HEK293 (cell line): ENCODE results near the gene SLC6A4.

ENCODE experiments used
- CTCF ChIA-PET: fragments of 350-600 bp; formaldehyde crosslinking; extraction: SDS; loops from one replicate; lab custom pipeline; 2021; ENCODE audit warnings: antibody characterized with exemption; lab: Yijun Ruan, JAX
- POLR2A ChIA-PET: fragments of 300-600 bp; formaldehyde crosslinking; extraction: SDS; loops from one replicate; lab custom pipeline; 2020; ENCODE audit warnings: antibody characterized with exemption, inconsistent platforms; lab: Yijun Ruan, JAX
- H3K27ac ChIP-seq: fragments of 200-500 bp; sonication (Bioruptor generic); 2 replicates; pipeline ENCODE4 v1.5.1; 2014; ENCODE audit warnings: low read depth, low read length, control low read depth, inconsistent platforms; ENCODE audit errors: extremely low read depth
- H3K36me3 ChIP-seq, 2 experiments: fragments of 200-500 bp in 1 of 2; sonication (Bioruptor generic) in 1 of 2; 1 replicate in 1 of 2; 2 replicates in 1 of 2; pipeline ENCODE4 v1.5.1; 2014 to 2017; ENCODE audit warnings: inconsistent platforms in 2 of 2, low read length in 2 of 2; ENCODE audit not compliant: control insufficient read depth in 2 of 2, insufficient read depth in 1 of 2
- H3K4me1 ChIP-seq: fragments of 200-500 bp; sonication (Bioruptor generic); 2 replicates; pipeline ENCODE4 v1.5.1; 2014; ENCODE audit warnings: mild to moderate bottlenecking, low read length, inconsistent platforms; ENCODE audit not compliant: control insufficient read depth, insufficient read depth
- H3K4me3 ChIP-seq: 2 replicates; pipeline ENCODE4 v1.5.1; 2011; ENCODE audit warnings: low read depth, mild to moderate bottlenecking, control low read depth, low read length, moderate library complexity
- H3K9me3 ChIP-seq: fragments of 200-500 bp; sonication (Bioruptor generic); 2 replicates; pipeline ENCODE4 v1.5.1; 2014; ENCODE audit warnings: low read depth, low read length, inconsistent platforms; ENCODE audit not compliant: control insufficient read depth, insufficient read depth
- ELK4 ChIP-seq: IDR thresholded peaks from 2 replicates; pipeline ENCODE4 v1.6.1; 2011; ENCODE audit warnings: mild to moderate bottlenecking, low read depth, low read length, borderline replicate concordance
- HOXA7 ChIP-seq: sonication (generic); formaldehyde crosslinking; IDR thresholded peaks from 2 replicates; pipeline ENCODE4 v1.8.1; 2022; ENCODE audit warnings: missing genetic modification reagents, borderline replicate concordance
- OSR2 ChIP-seq: fragments of 450-650 bp; formaldehyde crosslinking; IDR thresholded peaks from 2 replicates; pipeline ENCODE4 v1.5.1; 2016; ENCODE audit warnings: missing biosample characterization, missing genetic modification characterization
- PBX3 ChIP-seq: sonication (generic); formaldehyde crosslinking; IDR thresholded peaks from 2 replicates; pipeline ENCODE4 v1.8.1; 2022; ENCODE audit warnings: mild to moderate bottlenecking, moderate library complexity, missing genetic modification reagents
- PRDM4 ChIP-seq: fragments of 450-650 bp; formaldehyde crosslinking; IDR thresholded peaks from 2 replicates; pipeline ENCODE4 v1.5.1; 2017; ENCODE audit warnings: missing biosample characterization, missing genetic modification characterization
- SCRT1 ChIP-seq: fragments of 450-650 bp; formaldehyde crosslinking; IDR thresholded peaks from 2 replicates; pipeline ENCODE4 v1.5.1; 2016; ENCODE audit warnings: missing biosample characterization, missing genetic modification characterization, borderline replicate concordance
- SP2 ChIP-seq: fragments of 450-650 bp; formaldehyde crosslinking; IDR thresholded peaks from 2 replicates; pipeline ENCODE4 v1.5.1; 2016; ENCODE audit warnings: missing biosample characterization, missing genetic modification characterization
- SP3 ChIP-seq: fragments of 450-650 bp; formaldehyde crosslinking; IDR thresholded peaks from 2 replicates; pipeline ENCODE4 v1.5.1; 2016; ENCODE audit warnings: missing biosample characterization, missing genetic modification characterization
- TSHZ1 ChIP-seq: fragments of 450-650 bp; formaldehyde crosslinking; IDR thresholded peaks from 2 replicates; pipeline ENCODE4 v1.5.1; 2016; ENCODE audit warnings: missing biosample characterization, missing genetic modification characterization, borderline replicate concordance
- ZBTB1 ChIP-seq: fragments of 450-650 bp; formaldehyde crosslinking; IDR thresholded peaks from 2 replicates; pipeline ENCODE4 v1.5.1; 2016; ENCODE audit warnings: missing biosample characterization, missing genetic modification characterization
- ZBTB26 ChIP-seq: fragments of 450-650 bp; formaldehyde crosslinking; optimal IDR thresholded peaks from 2 replicates; pipeline ENCODE3; 2016; ENCODE audit warnings: missing biosample characterization, mild to moderate bottlenecking, missing genetic modification characterization
- ZBTB48 ChIP-seq: fragments of 450-650 bp; formaldehyde crosslinking; IDR thresholded peaks from 2 replicates; pipeline ENCODE4 v1.5.1; 2016; ENCODE audit warnings: missing biosample characterization, missing genetic modification characterization
- ZNF157 ChIP-seq: fragments of 450-650 bp; formaldehyde crosslinking; IDR thresholded peaks from 2 replicates; pipeline ENCODE4 v1.5.1; 2016; ENCODE audit warnings: missing biosample characterization, missing genetic modification characterization
- ZNF23 ChIP-seq: fragments of 450-650 bp; formaldehyde crosslinking; IDR thresholded peaks from 2 replicates; pipeline ENCODE4 v1.5.1; 2016; ENCODE audit warnings: missing biosample characterization, missing genetic modification characterization, borderline replicate concordance
- ZNF274 ChIP-seq, 2 experiments: fragments of 200-500 bp in 1 of 2; fragments of 450-650 bp in 1 of 2; sonication (Bioruptor generic) in 1 of 2; formaldehyde crosslinking in 1 of 2; IDR thresholded peaks; 2 replicates each; pipeline versions ENCODE4 v1.5.1 to v1.6.1; 2014 to 2016; ENCODE audit warnings: borderline replicate concordance in 1 of 2, inconsistent platforms in 1 of 2, low read length in 1 of 2, missing biosample characterization in 1 of 2, missing genetic modification characterization in 1 of 2
- ZNF311 ChIP-seq: fragments of 450-650 bp; formaldehyde crosslinking; IDR thresholded peaks from 2 replicates; pipeline ENCODE4 v1.5.1; 2017; ENCODE audit warnings: missing biosample characterization, missing genetic modification characterization, borderline replicate concordance
- ZNF335 ChIP-seq: fragments of 450-650 bp; formaldehyde crosslinking; conservative IDR thresholded peaks from 2 replicates; pipeline ENCODE4 v1.5.1; 2016; ENCODE audit warnings: missing biosample characterization, missing genetic modification characterization
- ZNF350 ChIP-seq: fragments of 450-650 bp; formaldehyde crosslinking; IDR thresholded peaks from 2 replicates; pipeline ENCODE4 v1.5.0; 2017; ENCODE audit warnings: missing biosample characterization, mild to moderate bottlenecking, missing genetic modification characterization
- ZNF423 ChIP-seq: fragments of 450-650 bp; formaldehyde crosslinking; IDR thresholded peaks from 2 replicates; pipeline ENCODE4 v1.5.1; 2016; ENCODE audit warnings: missing biosample characterization, missing genetic modification characterization
- ZNF426 ChIP-seq: fragments of 450-650 bp; formaldehyde crosslinking; IDR thresholded peaks from 2 replicates; pipeline ENCODE4 v1.5.1; 2017; ENCODE audit warnings: missing biosample characterization, missing genetic modification characterization, mild to moderate bottlenecking, inconsistent platforms, moderate library complexity
- ZNF571 ChIP-seq: fragments of 450-650 bp; formaldehyde crosslinking; IDR thresholded peaks from 2 replicates; pipeline ENCODE4 v1.5.0; 2017; ENCODE audit warnings: missing biosample characterization, missing genetic modification characterization
- ZNF621 ChIP-seq: fragments of 450-650 bp; formaldehyde crosslinking; IDR thresholded peaks from 2 replicates; pipeline ENCODE4 v1.5.1; 2017; ENCODE audit warnings: missing biosample characterization, missing genetic modification characterization
- ZNF664 ChIP-seq: fragments of 450-650 bp; formaldehyde crosslinking; IDR thresholded peaks from 2 replicates; pipeline ENCODE4 v1.5.1; 2016; ENCODE audit warnings: missing biosample characterization, missing genetic modification characterization
- ZNF792 ChIP-seq: fragments of 450-650 bp; formaldehyde crosslinking; IDR thresholded peaks from 2 replicates; pipeline ENCODE4 v1.5.1; 2016; ENCODE audit warnings: missing biosample characterization, missing genetic modification characterization
- ZSCAN18 ChIP-seq: fragments of 450-650 bp; formaldehyde crosslinking; IDR thresholded peaks from 2 replicates; pipeline ENCODE4 v1.5.1; 2016; ENCODE audit warnings: missing biosample characterization, missing genetic modification characterization

SLC6A4 gene

GRCh38 chr17:30228011-30228410, 7.5 kb downstream of the SLC6A4 start:
- no peaks in the 10 kb centered on the region for H3K9me3 ChIP-seq
- H3K4me3 ChIP-seq: no peak overlapping the region
- no peaks in the 10 kb centered on the region for H3K36me3 ChIP-seq
- no peaks in the 10 kb centered on the region for H3K4me1 ChIP-seq
- ChIA-PET CTCF (interaction anchor here (0.6 to 1.3 kb wide), 2 partner anchors 113 to 224 kb away, joined by 3 to 4 read pairs; no protein-coding TSS in a partner anchor), POLR2A (no interaction called here)
- H3K27ac ChIP-seq: no peak overlapping the region
- TF ChIP-seq ZNF157 (no peak), ZNF350 (tag by site-specific recombination) (no peak), ZBTB26 (no peak), ZNF664 (tag by site-specific recombination) (no peak), ZBTB1 (tag by site-specific recombination) (no peak), ELK4 (no peak), OSR2 (tag by site-specific recombination) (no peak), ZSCAN18 (no peak), PRDM4 (no peak), ZNF621 (tag by site-specific recombination) (no peak), SP3 (tag by site-specific recombination) (no peak), ZNF571 (no peak), PBX3 (no peak), ZNF423 (tag by site-specific recombination) (no peak)

GRCh38 chr17:30226878-30227277, 8.6 kb downstream of the SLC6A4 start:
- CTCF ChIA-PET: interaction anchor here (1.2 kb wide), 1 partner anchor 122 kb away, joined by 3 read pairs; no protein-coding TSS in a partner anchor
- POLR2A ChIA-PET: no interaction called here
- TF ChIP-seq ZNF274 (IDR thresholded peaks at IDR 0.05; ENCODE audit: low read length) (no peak), ZNF274 (tag by site-specific recombination; IDR thresholded peaks at IDR 0.05; ENCODE audit: borderline replicate concordance) (no peak), ZNF426 (no peak), ZNF335 (tag by site-specific recombination) (no peak), TSHZ1 (tag by site-specific recombination) (no peak), ZNF311 (tag by site-specific recombination) (no peak), ZNF792 (tag by site-specific recombination) (no peak), HOXA7 (CRISPR knock-in tag) (no peak), ZNF23 (tag by site-specific recombination) (no peak), SCRT1 (tag by site-specific recombination) (no peak), ZBTB48 (tag by site-specific recombination) (no peak), OSR2 (tag by site-specific recombination) (no peak), SP2 (no peak)

More at GRCh38 chr17:30226878-30227277, 8.6 kb downstream of the SLC6A4 start:
- H3K4me3 ChIP-seq: no peak overlapping the region
- no peak overlapping the region for H3K27ac ChIP-seq
- H3K36me3 ChIP-seq: no peaks in the 10 kb centered on the region
- H3K4me1 ChIP-seq: no peaks in the 10 kb centered on the region
- H3K9me3 ChIP-seq: no peaks in the 10 kb centered on the region
